Activated CD4-positive, alpha-beta memory T cell treated with anti-CD3 and anti-CD28 coated beads, Interleukin-2, amount 10 ng/mL, durations not matched to agents 7 days and 5 days (primary cell): ENCODE measurements around the gene CTDNEP1. TPM values are rescaled to one million over a fixed set of nuclear protein-coding genes. Genes with fewer than 3 reads are reported as not detected.
A peak's percentile ranks its signal among the peaks of the same experiment; 100 is the strongest.

ENCODE experiments used
- CTCF ChIA-PET: fragments of 350-600 bp; sonication (Branson Sonifier 250); formaldehyde crosslinking; loops from one replicate; lab custom pipeline; 2021; ENCODE audit warnings: antibody characterized with exemption, inconsistent platforms; lab: Charles Lee
- POLR2A ChIA-PET: fragments of 350-600 bp; sonication (Branson Sonifier 250); formaldehyde crosslinking; loops from one replicate; lab custom pipeline; 2021; ENCODE audit warnings: antibody characterized with exemption; lab: Charles Lee
- DNase-seq: peaks from one replicate; pipeline ENCODE4 v3.0.0-alpha.2; 2020
- H3K27ac Mint-ChIP-seq: one replicate; pipeline ENCODE4 v1.8.0; 2021; ENCODE audit warnings: mild to moderate bottlenecking, mixed read lengths
- H3K27me3 Mint-ChIP-seq: one replicate; pipeline ENCODE4 v1.8.0; 2021; ENCODE audit warnings: mixed read lengths
- H3K36me3 Mint-ChIP-seq: one replicate; pipeline ENCODE4 v1.8.0; 2021; ENCODE audit warnings: low read depth, mixed read lengths
- H3K4me1 Mint-ChIP-seq: one replicate; pipeline ENCODE4 v1.8.0; 2021; ENCODE audit warnings: mixed read lengths
- H3K4me3 Mint-ChIP-seq: one replicate; pipeline ENCODE4 v1.8.0; 2021; ENCODE audit warnings: mild to moderate bottlenecking, mixed read lengths
- H3K9me3 Mint-ChIP-seq: one replicate; pipeline ENCODE4 v1.8.0; 2021; ENCODE audit warnings: mixed read lengths
- total RNA-seq, 2 experiments: library from RNA; stranded (reverse); gene quantifications; one replicate each; pipeline ENCODE4 v1.2.3, GENCODE V29; 2021

Gene CTDNEP1
- total RNA-seq, 2 experiments from 2014 or later, result 170 to 175 TPM

GRCh38 chr17:7215136-7215638, 36.3 kb downstream of the CTDNEP1 start:
- POLR2A ChIA-PET, result interaction anchor here (0.6 to 1.5 kb wide), 5 partner anchors 16 to 184 kb away, joined by 3 to 6 read pairs (median 5); partner anchors contain the start of gene SLC16A13
- H3K4me1 Mint-ChIP-seq, result peaks cover 50% of the 10 kb centered on the region
- CTCF ChIA-PET, result interaction anchor here (0.8 to 2.1 kb wide), 4 partner anchors 9 to 221 kb away, joined by 3 to 13 read pairs (median 3); no protein-coding TSS in a partner anchor

GRCh38 chr17:7214300-7215135, 37.0 kb downstream of the CTDNEP1 start:
- H3K27me3 Mint-ChIP-seq, result peaks cover 18% of the 10 kb centered on the region
- H3K4me3 Mint-ChIP-seq, result peak overlapping the region; percentile 82
- H3K4me1 Mint-ChIP-seq, result peaks cover 47% of the 10 kb centered on the region
- CTCF ChIA-PET, result interaction anchor here (0.8 to 2.1 kb wide), 6 partner anchors 9 to 221 kb away, joined by 3 to 13 read pairs (median 3); partner anchors contain the start of genes NEURL4 and SLC16A13
- H3K9me3 Mint-ChIP-seq, result no peaks in the 10 kb centered on the region
- DNase-seq, result peak; percentile 99
- peak overlapping the region; percentile 81 for H3K27ac Mint-ChIP-seq
- no peaks in the 10 kb centered on the region for H3K36me3 Mint-ChIP-seq
- POLR2A ChIA-PET, result interaction anchor here (0.6 to 1.5 kb wide), 9 partner anchors 11 to 184 kb away, joined by 3 to 6 read pairs (median 4); partner anchors contain the start of gene SLC16A13

More at GRCh38 chr17:7215136-7215638, 36.3 kb downstream of the CTDNEP1 start:
- Mint-ChIP-seq H3K36me3 (no peaks in the 10 kb centered on the region), H3K27me3 (peaks cover 14% of the 10 kb centered on the region), H3K4me3 (peak overlapping the region; percentile 82), H3K9me3 (no peaks in the 10 kb centered on the region), H3K27ac (peak overlapping the region; percentile 81)
- no peak for DNase-seq

GRCh38 chr17:7213895-7214299, 37.6 kb downstream of the CTDNEP1 start:
- no peaks in the 10 kb centered on the region for H3K36me3 Mint-ChIP-seq
- ChIA-PET CTCF (interaction anchor here (1.0 to 2.1 kb wide), 4 partner anchors 24 to 178 kb away, joined by 3 to 13 read pairs (median 3); partner anchors contain the start of genes NEURL4 and SLC16A13), POLR2A (interaction anchor here (1.1 to 1.5 kb wide), 7 partner anchors 11 to 178 kb away, joined by 3 to 6 read pairs (median 5); partner anchors contain the start of gene SLC16A13)
- peak overlapping the region; percentile 81 for H3K27ac Mint-ChIP-seq
- peaks cover 42% of the 10 kb centered on the region for H3K4me1 Mint-ChIP-seq
- no peaks in the 10 kb centered on the region for H3K9me3 Mint-ChIP-seq
- peaks cover 21% of the 10 kb centered on the region for H3K27me3 Mint-ChIP-seq
- peak overlapping the region; percentile 82 for H3K4me3 Mint-ChIP-seq
- no peak for DNase-seq

- DNase-seq, result no peak
- peaks cover 32% of the 10 kb centered on the region for H3K4me1 Mint-ChIP-seq
- peaks cover 22% of the 10 kb centered on the region for H3K27me3 Mint-ChIP-seq
- H3K27ac Mint-ChIP-seq, result no peak overlapping the region
- no peaks in the 10 kb centered on the region for H3K36me3 Mint-ChIP-seq
- no peaks in the 10 kb centered on the region for H3K9me3 Mint-ChIP-seq
- ChIA-PET CTCF (no interaction called here), POLR2A (no interaction called here)
- no peak overlapping the region for H3K4me3 Mint-ChIP-seq
Measured at GRCh38 chr17:7211491-7212273, 39.9 kb downstream of the CTDNEP1 start.

- no peaks in the 10 kb centered on the region for H3K36me3 Mint-ChIP-seq
- no peak overlapping the region for H3K27ac Mint-ChIP-seq
- CTCF ChIA-PET, result no interaction called here
- POLR2A ChIA-PET, result interaction anchor here (2.1 kb wide), 1 partner anchor 11 kb away, joined by 8 read pairs; the partner anchor contains the start of genes ACADVL and DLG4
- no peak overlapping the region for H3K4me3 Mint-ChIP-seq
- peaks cover 22% of the 10 kb centered on the region for H3K27me3 Mint-ChIP-seq
- no peaks in the 10 kb centered on the region for H3K9me3 Mint-ChIP-seq
- peaks cover 32% of the 10 kb centered on the region for H3K4me1 Mint-ChIP-seq
- DNase-seq, result no peak
Measured at GRCh38 chr17:7208754-7209460, 42.6 kb downstream of the CTDNEP1 start.

GRCh38 chr17:7208027-7208571, 43.4 kb downstream of the CTDNEP1 start:
- no peak overlapping the region for H3K27ac Mint-ChIP-seq
- H3K4me1 Mint-ChIP-seq, result peaks cover 29% of the 10 kb centered on the region
- H3K27me3 Mint-ChIP-seq, result peaks cover 18% of the 10 kb centered on the region
- H3K4me3 Mint-ChIP-seq, result no peak overlapping the region
- DNase-seq, result no peak
- ChIA-PET CTCF (no interaction called here), POLR2A (interaction anchor here (1.3 to 2.1 kb wide), 2 partner anchors 12 to 31 kb away, joined by 4 to 8 read pairs; partner anchors contain the start of genes ACADVL and DLG4)
- H3K36me3 Mint-ChIP-seq, result no peaks in the 10 kb centered on the region
- no peaks in the 10 kb centered on the region for H3K9me3 Mint-ChIP-seq

GRCh38 chr17:7207120-7208001, 44.2 kb downstream of the CTDNEP1 start:
- Mint-ChIP-seq H3K4me3 (no peak overlapping the region), H3K27ac (peak overlapping the region; percentile 16), H3K9me3 (no peaks in the 10 kb centered on the region), H3K27me3 (peaks cover 17% of the 10 kb centered on the region), H3K36me3 (no peaks in the 10 kb centered on the region), H3K4me1 (peaks cover 32% of the 10 kb centered on the region)
- POLR2A ChIA-PET, result interaction anchor here (1.3 kb wide), 1 partner anchor 30 kb away, joined by 4 read pairs; no protein-coding TSS in a partner anchor
- CTCF ChIA-PET, result no interaction called here
- DNase-seq, result no peak

GRCh38 chr17:7205561-7205960, 46.0 kb downstream of the CTDNEP1 start:
- peaks cover 32% of the 10 kb centered on the region for H3K4me1 Mint-ChIP-seq
- H3K36me3 Mint-ChIP-seq, result no peaks in the 10 kb centered on the region
- POLR2A ChIA-PET, result interaction anchor here (1.0 to 1.5 kb wide), 2 partner anchors 160 to 170 kb away, joined by 3 read pairs; partner anchors contain the start of gene SLC16A13
- H3K27me3 Mint-ChIP-seq, result peaks cover 11% of the 10 kb centered on the region
- peak overlapping the region; percentile 76 for H3K27ac Mint-ChIP-seq
- CTCF ChIA-PET, result interaction anchor here (0.8 kb wide), 1 partner anchor 15 kb away, joined by 5 read pairs; no protein-coding TSS in a partner anchor
- H3K9me3 Mint-ChIP-seq, result no peaks in the 10 kb centered on the region
- no peak for DNase-seq
- H3K4me3 Mint-ChIP-seq, result peak overlapping the region; percentile 70

GRCh38 chr17:7204828-7205461, 46.6 kb downstream of the CTDNEP1 start:
- DNase-seq, result peak; percentile 93
- ChIA-PET CTCF (interaction anchor here (1.1 kb wide), 1 partner anchor 16 kb away, joined by 3 read pairs; no protein-coding TSS in a partner anchor), POLR2A (no interaction called here)
- peaks cover 32% of the 10 kb centered on the region for H3K4me1 Mint-ChIP-seq
- peak overlapping the region; percentile 70 for H3K4me3 Mint-ChIP-seq
- H3K27ac Mint-ChIP-seq, result peak overlapping the region; percentile 76
- peaks cover 6% of the 10 kb centered on the region for H3K27me3 Mint-ChIP-seq
- no peaks in the 10 kb centered on the region for H3K9me3 Mint-ChIP-seq
- H3K36me3 Mint-ChIP-seq, result no peaks in the 10 kb centered on the region

- ChIA-PET CTCF (interaction anchor here (1.1 kb wide), 1 partner anchor 17 kb away, joined by 3 read pairs; no protein-coding TSS in a partner anchor), POLR2A (no interaction called here)
- peak overlapping the region; percentile 70 for H3K4me3 Mint-ChIP-seq
- peak; percentile 31 for DNase-seq
- peaks cover 4% of the 10 kb centered on the region for H3K27me3 Mint-ChIP-seq
- no peaks in the 10 kb centered on the region for H3K36me3 Mint-ChIP-seq
- H3K4me1 Mint-ChIP-seq, result peaks cover 32% of the 10 kb centered on the region
- H3K9me3 Mint-ChIP-seq, result no peaks in the 10 kb centered on the region
- peak overlapping the region; percentile 76 for H3K27ac Mint-ChIP-seq
Measured at GRCh38 chr17:7204336-7204735, 47.2 kb downstream of the CTDNEP1 start.
